RWPE2 (cell line): ENCODE data around the gene CAP1.
"Not testable (repeated sequence)": the region's sequence is repeated elsewhere in the genome, so short reads cannot be mapped to it uniquely, and the experiment has no call there.

Experiments
- ATAC-seq: fragments of 200-7000 bp; cut with Tn5 transposase; 3 replicates; pipeline ENCODE4 v1.9.1; 2021; ENCODE audit warnings: low read depth
- DNase-seq: peaks from one replicate; pipeline ENCODE4 v3.0.0-alpha.2; 2020; ENCODE audit warnings: low spot score
- H3K27ac ChIP-seq: fragments of 450-650 bp; 2 replicates; pipeline ENCODE4 v1.5.1; 2017; ENCODE audit warnings: mild to moderate bottlenecking; ENCODE audit not compliant: poor library complexity, severe bottlenecking
- H3K27me3 ChIP-seq: fragments of 250-450 bp; sonication (Bioruptor Pico); 2 replicates; pipeline ENCODE4 v1.5.1; 2021; ENCODE audit warnings: mild to moderate bottlenecking, moderate library complexity; ENCODE audit not compliant: insufficient read depth, poor library complexity, severe bottlenecking
- H3K36me3 ChIP-seq: fragments of 250-450 bp; sonication (Bioruptor Pico); 2 replicates; pipeline ENCODE4 v1.5.1; 2020; ENCODE audit warnings: low read depth, mild to moderate bottlenecking, moderate library complexity
- H3K4me1 ChIP-seq: fragments of 250-450 bp; sonication (Bioruptor Pico); 2 replicates; pipeline ENCODE4 v1.5.1; 2021; ENCODE audit warnings: mild to moderate bottlenecking, moderate library complexity; ENCODE audit not compliant: insufficient read depth, poor library complexity, severe bottlenecking
- H3K4me3 ChIP-seq: fragments of 250-450 bp; sonication (Bioruptor Pico); 2 replicates; pipeline ENCODE4 v1.5.1; 2021; ENCODE audit warnings: mild to moderate bottlenecking, moderate library complexity; ENCODE audit not compliant: severe bottlenecking
- H3K9me3 ChIP-seq: fragments of 250-450 bp; sonication (Bioruptor Pico); 2 replicates; pipeline ENCODE4 v1.5.1; 2021; ENCODE audit warnings: mild to moderate bottlenecking, moderate library complexity; ENCODE audit not compliant: severe bottlenecking
- CTCF ChIP-seq: fragments of 450-650 bp; IDR thresholded peaks from one replicate; pipeline ENCODE4 v1.5.1; 2017; ENCODE audit warnings: mild to moderate bottlenecking, moderate library complexity; ENCODE audit not compliant: poor library complexity, severe bottlenecking

The CAP1 gene

GRCh38 chr1:40030528-40031135 lies 9.9 kb upstream of the CAP1 start:
- no peaks in the 10 kb centered on the region for H3K36me3 ChIP-seq
- H3K9me3 ChIP-seq, result peaks cover 2% of the 10 kb centered on the region
- ATAC-seq (peak; percentile 45; the same call in 2 of the 3 replicates), DNase-seq (no peak)
- H3K27me3 ChIP-seq, result no peaks in the 10 kb centered on the region
- no peak for TF ChIP-seq CTCF
- peak overlapping the region; percentile 36 for H3K27ac ChIP-seq
- peaks cover 8% of the 10 kb centered on the region for H3K4me1 ChIP-seq
- no peak overlapping the region for H3K4me3 ChIP-seq

GRCh38 chr1:40032240-40032891 lies 8.2 kb upstream of the CAP1 start:
- peaks cover 14% of the 10 kb centered on the region for H3K4me1 ChIP-seq
- ATAC-seq (peak; percentile 59; the same call in 1 of the 3 replicates), DNase-seq (no peak)
- H3K4me3 ChIP-seq, result no peak overlapping the region
- H3K36me3 ChIP-seq, result no peaks in the 10 kb centered on the region
- no peaks in the 10 kb centered on the region for H3K27me3 ChIP-seq
- no peaks in the 10 kb centered on the region for H3K9me3 ChIP-seq
- no peak overlapping the region for H3K27ac ChIP-seq
- peak; percentile 93 for TF ChIP-seq CTCF

DNA sequence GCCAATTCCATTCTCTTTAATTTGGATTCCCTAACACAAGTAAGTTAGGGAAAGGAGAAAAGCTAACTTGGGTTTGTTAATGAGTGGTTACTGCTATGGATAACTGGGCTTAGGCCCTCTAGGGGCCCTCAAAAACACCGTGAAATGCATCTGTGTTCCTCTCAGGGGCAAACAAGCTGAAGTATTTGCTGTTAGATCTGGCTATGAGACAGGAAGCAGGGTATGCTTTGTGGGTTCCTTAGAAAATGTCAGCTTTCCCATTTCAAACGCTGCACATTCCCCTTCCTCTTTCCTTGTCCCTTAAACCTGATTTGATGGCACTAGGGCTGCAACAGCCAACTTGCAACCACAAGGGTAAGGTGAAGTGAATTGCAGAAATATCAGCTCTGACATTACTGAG lies 5.7 kb upstream of the CAP1 start:
- ATAC-seq (no peak), DNase-seq (no peak)
- H3K36me3 ChIP-seq, result no peaks in the 10 kb centered on the region
- H3K9me3 ChIP-seq, result no peaks in the 10 kb centered on the region
- H3K4me3 ChIP-seq, result no peak overlapping the region
- no peak overlapping the region for H3K27ac ChIP-seq
- H3K27me3 ChIP-seq, result no peaks in the 10 kb centered on the region
- TF ChIP-seq CTCF, result no peak
- peaks cover 21% of the 10 kb centered on the region for H3K4me1 ChIP-seq

GRCh38 chr1:40036574-40036973 lies 4.0 kb upstream of the CAP1 start:
- DNase-seq (no peak), ATAC-seq (no peak)
- no peak overlapping the region for H3K4me3 ChIP-seq
- peak overlapping the region; percentile 38 for H3K27ac ChIP-seq
- H3K9me3 ChIP-seq, result no peaks in the 10 kb centered on the region
- H3K36me3 ChIP-seq, result peaks cover 3% of the 10 kb centered on the region
- no peaks in the 10 kb centered on the region for H3K27me3 ChIP-seq
- H3K4me1 ChIP-seq, result peaks cover 14% of the 10 kb centered on the region
- TF ChIP-seq CTCF, result no peak

DNA sequence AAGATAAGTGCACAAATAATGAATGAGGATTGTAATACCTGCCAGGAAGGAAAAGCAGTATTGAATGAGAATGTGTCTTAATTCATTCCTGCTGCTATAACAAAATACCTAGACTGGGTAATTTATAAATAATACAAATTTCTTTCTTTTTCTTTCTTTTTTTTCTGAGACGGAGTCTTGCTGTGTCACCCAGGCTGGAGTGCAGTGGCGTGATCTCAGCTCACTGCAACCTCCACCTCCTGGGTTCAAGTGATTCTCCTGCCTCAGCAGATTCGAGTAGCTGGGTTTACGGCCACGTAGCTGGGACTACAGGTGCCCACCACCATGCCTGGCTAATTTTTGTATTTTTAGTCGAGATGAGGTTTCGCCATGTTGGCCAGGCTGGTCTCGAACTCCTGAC lies 3.3 kb upstream of the CAP1 start:
- peaks cover 20% of the 10 kb centered on the region for H3K4me1 ChIP-seq
- H3K36me3 ChIP-seq, H3K9me3 ChIP-seq, H3K27me3 ChIP-seq, ATAC-seq, H3K4me3 ChIP-seq, DNase-seq: not testable (repeated sequence)
- peak overlapping the region; percentile 38 for H3K27ac ChIP-seq
